HG02623 (cell line): Measurements from ENCODE around the gene JAKMIP2.

Source experiments
- ATAC-seq: cut with Tn5 transposase; IDR thresholded peaks from one replicate; pipeline ENCODE4 v1.9.1; 2021; ENCODE audit warnings: moderate library complexity; ENCODE audit not compliant: unreplicated experiment

The JAKMIP2 gene

GRCh38 chr5:147701468-147701867 lies 81.1 kb downstream of the JAKMIP2 start:
- no peak for ATAC-seq

- no peak for ATAC-seq
Measured at GRCh38 chr5:147699496-147700088, 82.9 kb downstream of the JAKMIP2 start.

- ATAC-seq: no peak
Measured at GRCh38 chr5:147697380-147697779, 85.1 kb downstream of the JAKMIP2 start.

GRCh38 chr5:147694772-147695171 lies 87.8 kb downstream of the JAKMIP2 start:
- ATAC-seq: no peak

- no peak for ATAC-seq
Measured at GRCh38 chr5:147693233-147693632, 89.3 kb downstream of the JAKMIP2 start.

- no peak for ATAC-seq
Measured at GRCh38 chr5:147691130-147691529, 91.4 kb downstream of the JAKMIP2 start.

GRCh38 chr5:147690595-147690994 lies 91.9 kb downstream of the JAKMIP2 start:
- ATAC-seq: no peak

- no peak for ATAC-seq
Measured at GRCh38 chr5:147689426-147689825, 93.1 kb downstream of the JAKMIP2 start.

GRCh38 chr5:147688656-147689356 lies 93.7 kb downstream of the JAKMIP2 start:
- no peak for ATAC-seq

- ATAC-seq: no peak
Measured at GRCh38 chr5:147687118-147687517, 95.4 kb downstream of the JAKMIP2 start.

GRCh38 chr5:147686421-147686820 lies 96.1 kb downstream of the JAKMIP2 start:
- ATAC-seq: no peak

- no peak for ATAC-seq
Measured at GRCh38 chr5:147685993-147686392, 96.5 kb downstream of the JAKMIP2 start.

- no peak for ATAC-seq
Measured at GRCh38 chr5:147675168-147675567, 107.4 kb downstream of the JAKMIP2 start.

- ATAC-seq: no peak
Measured at GRCh38 chr5:147674411-147674810, 108.1 kb downstream of the JAKMIP2 start.

GRCh38 chr5:147673791-147674190 lies 108.7 kb downstream of the JAKMIP2 start:
- ATAC-seq: no peak

GRCh38 chr5:147673266-147673665 lies 109.3 kb downstream of the JAKMIP2 start:
- no peak for ATAC-seq

- ATAC-seq: no peak
Measured at GRCh38 chr5:147671365-147671764, 111.2 kb downstream of the JAKMIP2 start.

GRCh38 chr5:147670815-147671214 lies 111.7 kb downstream of the JAKMIP2 start:
- ATAC-seq: no peak

- no peak for ATAC-seq
Measured at GRCh38 chr5:147669169-147669869, 113.2 kb downstream of the JAKMIP2 start.

GRCh38 chr5:147668385-147668784 lies 114.1 kb downstream of the JAKMIP2 start:
- ATAC-seq: no peak

- ATAC-seq: no peak
Measured at GRCh38 chr5:147667363-147667762, 115.2 kb downstream of the JAKMIP2 start.

- no peak for ATAC-seq
Measured at GRCh38 chr5:147666419-147666818, 116.1 kb downstream of the JAKMIP2 start.
